DOHH2 (cell line): ENCODE data around the gene C19orf67.

Experiments
- EZH2phosphoT487 ChIP-seq: fragments of 200-600 bp; sonication (generic); IDR thresholded peaks from 2 replicates; pipeline ENCODE4 v1.6.1; 2017; ENCODE audit warnings: borderline replicate concordance, mild to moderate bottlenecking, antibody characterized with exemption, low read length, moderate library complexity, mixed read lengths
- TF ChIP-seq, protein P1 (sequence below): fragments of 200-600 bp; sonication (generic); IDR thresholded peaks from one replicate; pipeline ENCODE4 v1.5.1; 2014; ENCODE audit warnings: antibody characterized with exemption, mild to moderate bottlenecking, low read depth, low read length; ENCODE audit not compliant: poor library complexity, severe bottlenecking

DNA sequence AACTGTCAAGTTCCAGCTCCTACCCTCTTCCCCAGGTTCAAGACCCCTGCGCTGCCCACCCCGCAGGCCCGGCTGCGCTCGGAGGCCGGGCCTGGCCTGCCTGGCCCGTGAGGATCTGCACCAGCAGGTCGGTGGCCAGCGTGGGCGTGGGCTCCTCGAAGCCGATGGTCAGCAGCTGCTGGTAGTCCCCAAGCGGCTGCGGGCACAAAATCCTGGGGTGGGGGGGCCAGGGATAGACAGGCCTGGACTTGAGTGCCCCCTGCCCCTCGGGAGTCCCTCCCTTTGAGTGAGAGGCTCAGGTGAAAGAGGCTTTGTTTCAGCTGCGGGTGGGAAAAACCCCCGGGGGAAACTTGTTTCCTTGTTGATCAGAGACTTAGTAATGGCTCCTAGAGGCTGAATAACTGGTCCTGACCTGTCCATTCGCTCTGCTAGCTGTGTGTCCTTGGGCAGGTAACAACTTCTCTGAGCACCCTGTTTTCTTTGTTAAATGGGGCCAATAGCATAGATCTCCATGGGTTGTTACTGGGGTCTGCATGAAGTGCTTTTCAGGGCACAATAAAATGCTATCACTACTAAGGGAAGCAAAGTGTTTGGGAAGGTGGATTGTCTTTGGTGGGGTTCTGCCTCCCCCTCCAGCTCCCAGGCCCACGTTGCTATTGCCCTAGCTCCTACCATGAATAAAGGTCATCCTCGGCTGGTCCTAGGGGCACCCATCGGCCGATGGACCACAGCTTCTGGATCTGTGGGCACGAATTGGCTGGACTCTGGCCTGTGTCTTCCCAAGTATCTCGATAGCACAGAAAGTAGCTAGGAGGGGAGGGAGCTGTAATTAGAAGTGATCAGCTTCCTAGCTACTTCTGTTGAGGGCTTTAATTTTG is 3.5 kb downstream of the C19orf67 start:
- TF ChIP-seq, protein P1, sequence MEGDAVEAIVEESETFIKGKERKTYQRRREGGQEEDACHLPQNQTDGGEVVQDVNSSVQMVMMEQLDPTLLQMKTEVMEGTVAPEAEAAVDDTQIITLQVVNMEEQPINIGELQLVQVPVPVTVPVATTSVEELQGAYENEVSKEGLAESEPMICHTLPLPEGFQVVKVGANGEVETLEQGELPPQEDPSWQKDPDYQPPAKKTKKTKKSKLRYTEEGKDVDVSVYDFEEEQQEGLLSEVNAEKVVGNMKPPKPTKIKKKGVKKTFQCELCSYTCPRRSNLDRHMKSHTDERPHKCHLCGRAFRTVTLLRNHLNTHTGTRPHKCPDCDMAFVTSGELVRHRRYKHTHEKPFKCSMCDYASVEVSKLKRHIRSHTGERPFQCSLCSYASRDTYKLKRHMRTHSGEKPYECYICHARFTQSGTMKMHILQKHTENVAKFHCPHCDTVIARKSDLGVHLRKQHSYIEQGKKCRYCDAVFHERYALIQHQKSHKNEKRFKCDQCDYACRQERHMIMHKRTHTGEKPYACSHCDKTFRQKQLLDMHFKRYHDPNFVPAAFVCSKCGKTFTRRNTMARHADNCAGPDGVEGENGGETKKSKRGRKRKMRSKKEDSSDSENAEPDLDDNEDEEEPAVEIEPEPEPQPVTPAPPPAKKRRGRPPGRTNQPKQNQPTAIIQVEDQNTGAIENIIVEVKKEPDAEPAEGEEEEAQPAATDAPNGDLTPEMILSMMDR, result no peak
- TF ChIP-seq EZH2phosphoT487, result no peak
